GM21619 (cell line): ENCODE data around the gene CABP4.

Experiments used
- ATAC-seq: cut with Tn5 transposase; IDR thresholded peaks from one replicate; pipeline ENCODE4 v1.9.1; 2021; ENCODE audit not compliant: unreplicated experiment

The CABP4 gene

DNA sequence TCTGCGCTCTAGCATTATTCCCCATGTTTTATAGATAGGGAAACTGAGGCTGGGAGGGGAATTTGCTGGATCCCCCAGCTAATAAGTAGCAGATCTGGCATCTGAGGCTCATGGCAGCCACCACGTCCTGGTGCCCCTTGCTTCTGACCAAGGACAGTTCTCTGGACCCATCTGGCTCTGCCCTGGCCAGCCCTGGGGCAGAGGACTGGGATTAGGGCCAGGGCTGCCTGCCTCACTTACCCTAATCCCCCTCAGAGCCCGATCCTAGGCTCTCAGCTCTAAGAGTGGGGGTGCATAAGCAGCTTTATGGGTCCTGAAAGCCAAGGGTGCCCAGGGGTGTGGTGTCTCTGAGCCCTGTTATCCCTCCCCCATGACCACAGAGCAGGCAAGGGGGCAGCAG lies at the start of gene CABP4:
Gene CABP4 (plus strand): TSS at position 301 of the 400 bp plus-strand sequence. CDS start 70 bp downstream, at position 371.
- ATAC-seq = no peak

DNA sequence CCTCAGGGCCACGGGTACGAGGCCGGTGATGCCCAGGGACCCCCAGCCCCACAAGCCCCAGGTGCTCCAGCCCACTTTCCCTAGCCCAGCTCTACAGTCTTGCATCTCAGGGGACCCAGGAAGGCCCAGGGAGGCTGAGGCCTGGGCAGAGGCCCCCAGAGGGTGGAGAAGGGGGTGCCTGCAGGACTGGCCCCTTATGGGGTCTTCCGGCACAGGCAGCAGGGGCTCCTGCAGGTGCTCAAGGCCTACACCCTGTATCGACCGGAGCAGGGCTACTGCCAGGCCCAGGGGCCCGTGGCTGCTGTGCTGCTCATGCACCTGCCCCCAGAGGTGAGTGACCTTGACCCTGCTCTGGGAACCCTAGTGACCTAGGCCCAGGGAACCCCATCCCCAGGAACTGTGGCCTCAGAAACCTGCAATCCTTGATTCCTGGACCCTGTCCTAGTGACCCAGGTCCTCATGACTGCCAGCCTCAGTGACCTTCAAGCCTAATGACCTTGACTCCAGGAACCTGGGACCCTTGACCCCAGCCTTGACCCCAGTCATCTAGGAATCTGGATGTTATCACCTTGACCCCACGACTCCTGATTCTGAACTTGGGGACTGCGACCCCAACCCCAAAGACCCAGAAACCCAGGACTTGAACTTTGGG lies 49.3 kb upstream of the CABP4 start:
- ATAC-seq = no peak

DNA sequence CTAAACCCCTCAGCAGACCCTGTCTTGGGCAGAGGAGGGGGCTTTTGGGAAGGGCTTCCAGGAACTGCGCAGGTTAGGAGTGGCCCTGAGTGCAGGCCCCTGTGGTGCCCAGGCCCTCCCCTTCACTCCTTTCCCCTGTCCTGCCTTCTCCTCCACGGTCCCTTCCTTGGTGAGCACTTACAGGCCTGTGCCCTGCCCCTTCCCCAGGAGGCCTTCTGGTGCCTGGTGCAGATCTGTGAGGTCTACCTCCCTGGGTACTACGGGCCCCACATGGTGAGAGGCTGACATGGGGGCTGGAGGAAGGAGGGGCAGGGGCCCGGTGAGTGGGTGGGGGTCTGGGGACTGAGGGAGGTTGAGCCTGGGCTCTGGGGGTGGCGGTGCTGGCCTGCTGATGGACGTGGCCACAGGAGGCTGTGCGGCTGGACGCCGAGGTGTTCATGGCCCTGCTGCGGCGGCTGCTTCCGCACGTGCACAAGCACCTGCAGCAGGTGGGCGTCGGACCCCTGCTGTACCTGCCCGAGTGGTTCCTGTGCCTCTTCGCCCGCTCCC lies 48.7 kb upstream of the CABP4 start:
- ATAC-seq = no peak

DNA sequence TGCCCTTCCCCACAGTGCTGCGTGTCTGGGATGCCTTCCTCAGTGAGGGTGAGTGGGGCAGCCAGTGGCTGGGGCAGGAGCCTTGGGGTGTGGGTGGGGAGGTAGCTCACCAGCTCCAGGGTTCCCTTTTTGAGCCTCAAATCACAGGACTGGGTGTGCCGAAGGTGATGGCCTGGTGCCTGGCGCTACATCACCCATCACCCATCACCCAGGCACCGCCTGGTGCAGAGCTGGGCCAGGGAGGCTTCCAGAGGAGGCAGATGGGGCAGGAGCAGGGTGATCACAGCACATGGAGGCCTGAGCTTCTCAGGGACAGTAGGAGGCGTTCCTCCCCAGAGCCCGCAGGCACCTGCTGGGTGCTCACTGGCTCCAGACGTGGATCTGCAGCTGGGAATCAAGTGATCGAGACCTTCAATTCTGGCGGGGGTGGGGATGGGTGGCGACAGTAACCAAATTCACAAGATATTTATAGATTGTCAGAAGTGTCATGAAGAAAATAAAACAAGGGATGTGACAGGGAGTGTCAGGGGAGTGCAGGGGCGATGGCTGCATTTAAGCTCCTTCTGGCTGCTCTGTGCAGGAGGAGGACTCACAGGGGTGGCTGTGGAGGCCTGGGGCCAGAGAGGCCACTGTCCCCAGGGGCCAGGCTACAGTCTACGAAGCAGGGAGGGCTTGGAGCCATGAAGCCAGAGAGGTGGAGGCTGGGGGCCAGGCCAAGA lies 48.0 kb upstream of the CABP4 start:
- ATAC-seq = no peak

DNA sequence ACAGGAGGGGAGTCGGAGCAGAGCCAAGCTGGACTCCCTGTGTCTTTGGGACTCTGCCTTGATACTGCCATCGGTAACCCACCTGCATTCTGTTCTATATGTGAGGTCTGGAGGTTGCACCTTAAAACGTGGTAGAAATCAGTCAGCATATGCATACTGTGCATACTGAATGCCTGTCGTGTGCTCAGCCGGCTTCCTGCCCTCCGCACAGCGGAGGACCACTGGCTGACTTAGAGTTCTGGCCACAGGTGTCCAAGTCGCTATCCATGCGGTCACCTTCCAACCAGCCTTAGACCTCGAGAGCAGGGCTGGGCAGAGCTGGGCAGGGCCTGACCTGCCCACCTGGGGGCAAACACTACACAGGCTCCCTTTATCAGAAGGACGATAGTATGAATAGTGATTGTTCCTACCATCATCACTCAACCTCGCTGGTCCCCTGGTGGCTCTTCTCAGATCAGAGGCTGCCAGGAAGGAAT lies 47.4 kb upstream of the CABP4 start:
- no peak for ATAC-seq

DNA sequence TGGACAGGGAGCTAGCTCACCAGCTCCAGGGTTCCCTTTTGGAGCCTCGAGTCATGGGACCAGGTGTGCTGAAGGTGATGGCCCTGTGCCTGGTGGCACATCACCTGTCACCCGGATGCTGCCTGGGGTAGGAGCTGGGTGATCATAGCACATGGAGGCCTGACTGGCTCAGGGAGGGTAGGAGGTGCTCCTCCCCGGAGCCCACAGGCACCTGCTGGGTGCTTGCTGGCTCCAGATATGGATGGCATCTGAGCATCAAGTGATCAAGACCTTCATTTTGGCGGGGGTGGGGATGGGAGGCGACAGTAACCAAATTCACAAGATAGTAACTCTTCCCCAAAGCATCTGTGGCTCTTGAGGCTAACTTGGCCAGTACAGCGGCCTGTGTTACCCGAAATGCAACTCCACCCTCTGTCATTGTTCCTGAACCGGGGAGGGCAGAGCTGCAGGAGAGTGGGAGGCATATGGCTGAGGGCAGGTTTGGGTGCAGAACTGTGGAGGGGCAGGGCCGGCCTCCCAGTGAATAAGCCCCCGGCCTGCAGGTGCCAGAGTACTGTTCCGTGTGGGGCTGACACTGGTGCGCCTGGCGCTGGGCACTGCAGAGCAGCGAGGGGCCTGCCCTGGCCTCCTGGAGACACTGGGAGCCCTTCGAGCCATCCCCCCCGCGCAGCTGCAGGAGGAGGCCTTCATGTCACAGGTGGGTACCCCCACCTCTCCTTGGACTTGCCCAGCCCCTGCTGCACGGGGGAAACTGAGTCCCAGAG lies 46.5 kb upstream of the CABP4 start:
- no peak for ATAC-seq

DNA sequence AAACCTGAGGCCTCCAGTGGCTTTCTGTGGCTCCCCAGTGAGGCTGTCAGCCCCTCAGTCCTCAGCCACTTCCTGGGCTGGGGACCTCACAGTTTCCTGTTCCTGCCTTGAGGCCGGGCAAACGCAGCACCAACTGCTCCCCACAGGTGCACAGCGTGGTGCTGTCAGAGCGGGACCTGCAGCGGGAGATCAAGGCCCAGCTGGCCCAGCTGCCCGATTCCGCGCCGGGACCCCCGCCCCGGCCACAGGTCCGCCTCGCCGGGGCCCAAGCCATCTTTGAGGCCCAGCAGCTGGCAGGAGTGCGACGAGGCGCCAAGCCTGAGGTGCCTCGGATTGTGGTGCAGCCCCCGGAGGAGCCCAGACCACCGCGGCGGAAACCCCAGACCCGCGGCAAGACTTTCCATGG lies 45.9 kb upstream of the CABP4 start:
- peak; percentile 53 for ATAC-seq

DNA sequence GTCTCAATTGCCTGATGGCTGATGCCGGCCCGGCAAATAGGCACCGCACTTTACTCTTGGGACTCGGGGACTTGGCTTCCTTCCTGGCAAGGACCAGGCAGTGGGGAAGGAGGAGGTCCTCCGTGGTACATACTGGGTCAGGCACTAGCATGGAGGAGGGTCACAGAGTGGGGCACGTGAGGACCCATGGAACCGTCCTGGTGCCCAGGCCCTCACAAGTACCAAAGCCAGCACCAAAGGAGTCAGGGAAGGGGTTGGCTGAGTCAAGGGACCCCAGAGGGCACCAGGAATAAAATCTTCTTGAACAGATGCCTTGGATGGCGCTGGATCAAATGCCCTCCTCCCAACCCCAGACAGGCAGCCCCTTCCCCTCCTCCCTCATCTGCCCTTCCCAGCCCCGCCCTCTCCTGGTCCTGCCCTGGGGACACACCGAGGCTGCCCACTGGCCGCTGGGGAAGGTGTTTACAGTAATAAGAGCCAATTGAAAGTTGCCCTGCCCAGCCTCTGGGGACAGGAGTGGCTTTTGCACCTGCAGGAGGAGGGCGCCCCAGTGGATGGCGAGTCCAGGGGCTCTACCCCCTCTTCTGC lies 45.3 kb upstream of the CABP4 start:
- ATAC-seq = no peak

DNA sequence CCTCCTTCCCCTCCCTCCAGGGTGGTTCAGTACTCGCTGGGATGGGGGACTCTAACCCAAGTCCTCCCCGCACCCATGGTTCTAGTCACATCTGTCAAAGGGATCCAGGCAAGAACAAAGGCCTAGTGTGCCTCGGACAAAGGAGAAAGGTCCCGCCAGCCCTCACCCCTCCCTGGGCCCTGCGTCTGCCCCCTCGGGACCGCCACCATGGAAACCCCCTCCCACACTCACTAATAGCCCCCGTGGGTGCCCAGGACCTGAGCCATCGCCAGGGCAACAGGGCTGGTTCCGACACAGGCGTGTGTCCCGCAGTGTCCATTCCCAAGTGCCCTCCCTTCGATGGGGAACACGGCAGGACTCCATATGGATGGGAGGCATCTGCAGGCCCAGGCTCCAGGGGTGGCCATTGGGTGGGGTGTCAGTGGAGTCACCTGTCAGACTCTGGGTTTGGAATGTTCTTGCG lies 44.8 kb upstream of the CABP4 start:
- no peak for ATAC-seq

DNA sequence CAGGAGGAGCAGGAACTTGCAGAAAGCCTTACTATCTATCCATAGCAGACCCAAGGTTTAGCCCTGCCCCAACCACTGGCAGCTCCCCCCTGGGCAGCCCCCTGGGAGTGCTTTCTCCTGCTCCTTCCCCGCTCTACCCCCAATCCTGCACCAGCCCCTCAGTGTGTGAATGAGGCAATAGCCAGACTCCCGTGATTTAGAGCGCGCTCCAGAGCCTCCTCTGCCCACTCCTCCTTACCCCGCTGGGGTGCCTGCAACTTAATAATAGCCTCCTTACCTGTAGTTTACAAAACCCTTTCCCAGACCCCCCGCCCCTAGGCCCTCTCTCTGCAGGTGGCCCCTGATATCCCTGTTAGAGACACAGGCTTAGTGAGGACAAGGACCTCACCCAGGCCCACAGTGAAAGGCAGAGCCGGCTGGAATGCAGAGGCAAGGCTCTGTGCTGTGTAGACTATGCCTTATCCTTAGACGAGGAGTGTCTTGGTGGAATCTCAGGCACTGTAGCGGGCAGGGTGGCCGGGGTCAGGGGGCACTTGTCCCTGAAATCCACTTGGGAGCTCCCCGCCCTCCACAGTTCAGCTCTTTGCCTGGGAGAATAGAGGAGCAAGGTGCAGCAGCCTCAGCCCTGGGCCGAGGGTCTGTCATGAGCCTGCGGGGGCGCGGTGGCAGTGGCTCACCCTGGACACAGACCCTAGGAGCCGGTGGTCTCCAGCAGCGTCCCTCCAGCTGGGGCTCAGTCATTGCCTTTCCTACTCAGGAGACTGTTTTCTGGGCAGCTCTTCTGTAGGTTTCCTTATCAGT lies 44.0 kb upstream of the CABP4 start:
- no peak for ATAC-seq

DNA sequence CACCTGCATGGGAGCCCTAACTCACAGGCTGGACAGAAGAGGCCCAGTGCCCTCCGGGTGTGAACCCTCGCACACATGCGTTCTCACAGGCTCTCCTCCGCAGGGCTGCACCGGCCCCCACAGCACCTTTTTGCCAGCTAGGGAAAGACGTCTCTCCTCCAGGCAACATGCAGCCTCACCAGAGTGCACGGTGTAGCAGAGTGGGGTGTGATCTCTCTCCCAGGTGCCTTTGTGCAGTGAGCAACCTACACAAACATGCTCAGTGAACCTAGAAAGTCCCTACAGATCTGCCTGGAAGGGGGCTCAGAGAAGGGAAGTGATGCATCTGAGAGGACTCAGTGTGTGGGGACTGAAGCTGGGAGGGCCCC lies 43.4 kb upstream of the CABP4 start:
- ATAC-seq = no peak

DNA sequence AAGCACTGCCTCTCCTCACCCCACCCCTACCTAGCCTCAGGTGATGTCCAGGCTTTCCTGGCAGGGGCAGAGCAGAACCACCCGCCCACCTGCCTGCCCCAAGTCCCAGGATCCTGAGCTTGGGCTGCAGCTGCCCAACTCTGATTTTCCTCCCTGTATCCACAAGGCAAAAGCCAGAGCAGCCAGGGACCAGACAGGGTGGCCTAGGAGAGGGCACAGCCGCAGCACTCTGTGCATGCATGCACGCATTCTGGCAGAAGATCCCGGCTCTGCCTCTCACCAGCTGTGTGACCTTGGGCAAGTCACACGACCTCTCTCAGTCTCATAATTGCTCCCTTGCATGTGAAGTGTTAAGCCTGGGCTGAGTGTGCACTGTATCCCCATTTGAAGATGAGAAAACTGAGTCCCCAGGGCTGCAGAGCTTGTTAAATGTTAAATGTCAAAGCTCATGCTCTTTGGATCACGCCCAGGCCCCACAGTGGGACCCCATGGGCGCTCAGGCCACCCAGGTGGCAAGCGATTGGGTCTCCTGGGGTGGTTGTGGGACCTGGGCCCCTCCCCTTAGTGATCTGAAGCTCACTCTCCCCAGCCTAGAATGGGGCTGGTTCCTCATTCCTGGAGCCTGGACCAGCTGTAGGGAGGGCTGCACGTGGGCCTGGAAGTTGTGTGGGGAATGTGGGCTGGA lies 42.5 kb upstream of the CABP4 start:
- no peak for ATAC-seq

DNA sequence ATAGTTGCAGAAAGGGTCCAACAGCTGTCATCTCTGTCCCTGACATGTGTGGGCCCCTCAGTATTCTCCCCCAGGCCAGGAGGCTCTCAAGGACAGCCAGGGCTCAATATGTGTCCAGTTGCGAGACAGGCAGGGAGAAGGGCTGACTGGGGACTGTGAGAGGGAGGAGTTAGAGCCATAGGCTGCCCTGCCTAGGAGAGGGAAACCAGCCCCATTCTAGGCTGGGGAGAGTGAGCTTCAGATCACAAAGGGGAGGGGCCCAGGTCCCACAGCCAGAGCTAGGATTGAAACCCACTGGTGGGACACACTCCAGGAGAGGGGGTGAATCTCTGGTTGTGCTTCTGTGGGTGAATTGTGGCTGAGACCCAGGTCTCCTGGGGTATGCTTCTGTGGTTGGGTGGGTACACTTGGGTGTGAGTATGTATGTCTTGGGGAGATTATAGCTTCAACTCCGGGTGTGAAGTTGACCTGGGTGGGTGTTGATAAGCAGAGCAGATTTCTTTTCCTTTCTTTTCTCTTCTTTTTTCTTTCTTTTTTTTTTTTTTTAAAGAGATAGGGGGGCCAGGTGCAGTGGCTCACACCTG lies 41.8 kb upstream of the CABP4 start:
- ATAC-seq = no peak

DNA sequence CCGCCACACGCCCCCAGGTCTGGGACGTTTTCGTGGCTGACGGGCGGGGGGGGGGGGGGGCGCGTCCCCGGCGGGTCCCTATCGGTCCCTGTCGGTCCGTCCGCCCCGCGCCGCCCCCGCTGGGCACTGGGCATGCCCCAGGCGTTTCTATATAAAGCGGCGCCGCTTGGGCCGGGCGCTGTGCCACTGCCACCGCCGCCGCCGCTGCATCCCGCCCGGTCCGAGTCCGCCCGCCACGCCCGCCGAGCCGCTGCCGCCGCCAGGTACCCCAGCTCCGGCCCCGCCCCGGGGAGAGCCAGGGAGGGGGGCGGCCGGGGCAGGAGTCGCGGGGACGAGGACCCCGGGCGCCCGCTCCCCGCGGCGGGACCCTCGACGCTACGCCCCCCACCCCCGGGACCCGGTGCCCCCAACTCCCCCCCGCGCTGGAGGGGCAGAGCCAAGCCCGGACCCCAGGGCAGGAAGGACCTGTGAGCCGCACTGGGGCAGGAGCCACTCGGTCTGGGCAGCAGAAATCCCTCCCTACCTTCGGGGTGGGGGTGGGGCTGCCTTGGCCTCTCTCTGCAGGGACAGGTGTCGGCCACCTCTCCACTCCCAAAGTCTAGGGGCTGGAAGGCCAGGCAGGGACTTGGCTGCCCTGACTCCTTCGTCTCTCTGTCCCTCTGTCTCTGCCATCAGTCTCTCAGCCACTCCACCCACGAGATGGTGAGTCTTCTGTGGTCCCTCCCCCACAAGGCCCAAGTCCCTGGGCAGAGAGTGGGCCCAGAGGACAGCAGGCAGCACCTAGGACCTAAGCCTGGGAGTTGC lies 39.5 kb upstream of the CABP4 start, which contains the start of gene CARNS1:
Gene CARNS1 (plus strand): TSS at position 178 of the 804 bp plus-strand sequence. CDS start 522 bp downstream, at position 700.
- ATAC-seq = no peak

DNA sequence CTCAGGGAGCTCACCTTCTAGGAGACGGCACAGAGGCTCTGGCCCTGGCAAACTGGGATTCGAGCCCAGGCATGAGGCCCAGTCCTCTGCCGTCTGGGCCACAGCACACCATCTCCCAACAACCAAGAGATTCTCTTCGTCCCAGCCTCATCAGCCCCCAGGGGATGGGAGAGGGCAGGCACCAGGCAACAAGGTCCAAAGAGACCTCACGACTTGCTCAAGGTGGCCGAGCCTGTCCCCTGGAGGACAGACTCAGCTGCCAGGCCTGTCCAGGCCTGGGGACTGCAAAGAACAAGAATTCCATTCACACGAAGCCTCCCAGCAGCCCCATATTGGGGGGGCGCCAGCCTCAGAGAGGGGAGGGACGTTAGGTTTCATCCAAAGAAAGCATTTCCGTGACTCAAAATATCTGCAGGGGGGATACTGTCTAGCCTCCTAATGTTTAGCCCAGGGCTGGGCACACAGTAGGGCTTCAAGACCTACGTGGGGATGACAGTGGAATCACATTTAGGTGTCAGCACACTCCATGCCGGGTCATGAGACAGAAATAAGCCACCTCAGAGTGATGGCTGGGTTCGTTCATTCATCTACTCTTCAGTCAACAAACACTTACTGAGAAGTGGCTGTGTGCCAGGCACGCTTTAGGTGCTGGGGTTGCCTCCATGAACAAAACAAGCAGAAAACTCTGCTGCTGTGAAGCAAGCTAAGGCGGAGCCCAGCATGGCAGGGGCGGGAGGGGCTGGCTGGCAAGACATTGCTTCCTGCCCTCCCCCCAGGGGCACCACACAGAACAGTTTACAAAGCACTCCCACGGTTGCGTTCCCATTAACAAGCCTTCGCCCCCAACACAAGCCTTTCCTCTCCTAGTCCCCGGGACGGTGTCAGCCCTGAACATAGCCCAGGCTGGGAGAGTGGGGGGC lies 38.5 kb upstream of the CABP4 start:
- ATAC-seq = no peak

DNA sequence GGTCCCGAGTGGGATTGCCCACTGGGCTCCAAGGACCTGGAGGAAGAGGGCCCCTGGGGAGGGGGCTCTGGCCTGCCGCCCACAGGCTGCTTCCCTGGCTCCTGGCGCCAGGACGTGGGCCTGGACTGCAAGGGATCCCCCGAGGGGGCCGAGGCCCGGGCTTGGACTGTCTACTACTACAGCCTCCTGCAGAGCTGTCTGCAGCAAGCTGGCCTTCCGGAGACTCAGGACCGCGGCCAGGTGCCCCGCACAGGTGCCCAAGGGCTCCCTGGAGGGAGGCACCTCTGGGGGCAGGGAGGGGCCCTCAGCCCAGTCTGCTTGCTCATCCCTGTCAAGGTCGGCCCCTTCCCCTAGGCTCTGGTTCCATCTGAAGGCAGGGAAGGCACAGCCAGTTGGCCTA lies 37.7 kb upstream of the CABP4 start:
- no peak for ATAC-seq
